SIG-M5 (cell line): ENCODE results near the gene ZNF813.

ENCODE experiments used
- DNase-seq: peaks from one replicate; lab custom pipeline; 2025; lab: John Stamatoyannopoulos, UW

ZNF813 gene

GRCh38 chr19:53520547-53521372 is 53.2 kb downstream of the ZNF813 start:
- no peak for DNase-seq

DNA sequence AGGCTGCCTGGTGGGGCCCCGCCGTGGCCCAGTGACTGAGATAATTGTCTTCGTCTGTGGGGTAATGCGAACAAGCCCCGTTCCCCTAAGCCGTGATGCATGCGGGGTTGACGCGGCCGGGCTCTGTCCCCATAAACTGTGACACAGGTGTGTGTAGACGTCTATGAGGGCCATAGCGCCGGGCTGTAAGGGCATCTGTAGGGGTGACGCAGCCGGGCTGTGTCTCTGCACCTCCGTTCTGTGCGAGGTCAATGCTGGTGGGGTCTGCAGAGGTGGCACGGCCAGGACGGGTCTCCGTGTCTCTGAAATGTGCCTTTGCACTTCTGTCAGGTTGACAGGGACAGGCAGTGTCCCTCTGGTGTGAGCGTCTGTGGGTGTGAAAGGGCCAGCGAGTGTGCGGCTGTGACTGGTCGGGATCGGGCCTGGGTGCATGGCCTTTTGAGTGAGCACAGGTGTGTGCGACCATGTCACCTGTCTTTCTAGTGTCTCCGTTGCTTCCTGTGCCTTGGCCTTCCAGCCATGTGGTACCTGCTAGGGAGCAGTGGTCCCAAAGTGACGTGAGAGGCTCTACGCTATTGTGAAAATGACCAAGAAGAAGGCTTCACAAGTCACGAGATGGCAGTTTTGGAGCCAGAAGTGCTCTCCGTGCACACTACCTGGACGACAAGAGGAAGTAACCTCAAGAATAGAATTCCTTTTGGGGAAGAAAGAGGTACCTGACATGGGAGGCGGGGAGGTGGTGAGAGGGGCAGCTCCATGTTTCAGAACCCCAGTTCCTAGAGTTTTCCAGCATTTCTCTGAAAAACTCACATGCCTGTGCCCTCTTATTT is 54.1 kb downstream of the ZNF813 start:
- no peak for DNase-seq

DNA sequence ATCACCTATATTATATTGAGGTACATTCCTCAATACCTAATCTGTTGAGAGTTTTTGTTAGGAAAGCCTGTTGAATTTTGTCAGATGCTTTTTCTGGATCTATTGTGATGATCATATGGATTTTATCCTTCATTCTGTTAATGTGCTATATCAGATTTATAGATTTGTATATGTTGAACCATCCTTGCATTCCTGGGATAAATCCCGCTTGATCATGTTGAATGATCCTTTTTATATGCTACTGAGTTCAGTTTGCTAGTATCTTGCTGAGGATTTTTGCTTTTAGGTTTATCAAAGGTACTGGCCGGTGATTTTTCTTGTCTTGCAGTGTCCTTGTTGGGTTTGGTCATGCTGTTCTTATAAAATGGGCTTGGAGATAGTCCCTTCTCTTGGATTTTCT is 58.4 kb downstream of the ZNF813 start:
- no peak for DNase-seq

- no peak for DNase-seq
Observed at GRCh38 chr19:53530622-53531021, 63.1 kb downstream of the ZNF813 start.

DNA sequence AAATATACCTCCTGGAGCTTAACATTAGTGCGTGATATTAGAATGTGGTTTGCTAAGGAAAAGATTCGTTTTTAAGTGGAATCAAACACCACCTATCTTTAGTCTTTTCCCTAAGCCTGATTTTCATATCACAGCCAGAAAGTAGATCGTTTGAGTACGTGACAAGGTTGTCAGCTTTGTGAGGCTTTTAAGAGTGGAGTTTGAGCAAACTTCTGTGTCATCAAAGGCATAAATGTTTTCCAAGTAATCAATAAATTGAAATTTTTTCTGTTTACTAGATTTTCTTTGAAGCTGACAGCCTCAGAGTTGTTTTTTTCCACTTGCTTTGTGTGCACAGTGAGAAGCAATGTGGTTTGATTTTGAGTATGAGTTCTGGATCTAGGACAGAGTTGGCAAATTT is 63.9 kb downstream of the ZNF813 start:
- no peak for DNase-seq

DNA sequence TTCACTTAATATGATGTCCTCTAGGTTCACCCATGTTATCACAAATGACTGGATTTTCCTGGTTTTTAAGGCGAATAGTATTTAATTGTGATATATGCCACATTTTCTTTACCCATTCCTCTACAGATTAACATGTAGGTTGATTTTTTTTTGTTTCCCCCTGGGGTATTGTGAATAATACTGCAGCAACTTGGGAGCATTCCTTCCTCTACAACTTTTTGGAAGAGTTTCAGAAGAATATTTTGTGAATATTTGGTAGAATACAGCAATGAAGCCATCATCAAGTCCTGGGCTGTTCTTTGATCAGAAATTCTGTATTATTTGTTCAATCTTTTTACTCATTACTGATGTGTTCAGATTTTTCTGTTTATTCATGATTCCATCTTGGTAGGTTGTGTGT is 64.8 kb downstream of the ZNF813 start:
- no peak for DNase-seq

DNA sequence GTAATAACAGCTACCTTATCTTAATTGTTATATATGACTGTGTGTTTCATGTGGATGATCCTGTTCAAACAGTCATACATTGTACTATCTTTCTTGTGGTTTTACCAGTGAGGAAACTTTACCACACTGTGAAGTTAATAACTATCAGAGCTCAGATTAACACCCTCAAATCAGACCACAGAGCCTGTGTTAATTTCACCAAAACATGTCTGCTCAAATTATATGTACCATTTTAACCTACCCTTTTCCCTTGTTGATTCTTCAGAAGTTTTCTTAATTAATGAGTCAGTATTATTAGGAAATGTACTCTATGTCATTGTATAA is 68.7 kb downstream of the ZNF813 start:
- DNase-seq: no peak

DNA sequence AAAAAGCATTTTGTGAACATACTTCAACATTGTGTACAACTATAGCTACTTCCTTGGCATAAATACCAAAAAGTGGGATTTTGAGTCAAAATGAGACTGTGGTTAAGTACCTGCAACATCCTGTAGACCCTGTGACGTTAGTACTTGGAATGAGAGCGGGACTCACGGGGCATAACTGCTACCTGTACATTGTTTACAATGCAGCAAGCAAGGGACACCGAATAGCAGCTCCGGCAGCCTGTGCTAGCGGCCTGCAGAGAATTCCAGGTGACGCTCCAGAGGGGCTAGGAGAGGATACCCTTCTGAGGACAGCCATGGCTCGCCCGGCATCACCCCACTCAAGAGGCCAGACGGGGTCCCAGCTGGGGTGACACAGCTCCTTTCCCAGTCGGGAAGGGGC is 69.6 kb downstream of the ZNF813 start:
- DNase-seq: no peak

DNA sequence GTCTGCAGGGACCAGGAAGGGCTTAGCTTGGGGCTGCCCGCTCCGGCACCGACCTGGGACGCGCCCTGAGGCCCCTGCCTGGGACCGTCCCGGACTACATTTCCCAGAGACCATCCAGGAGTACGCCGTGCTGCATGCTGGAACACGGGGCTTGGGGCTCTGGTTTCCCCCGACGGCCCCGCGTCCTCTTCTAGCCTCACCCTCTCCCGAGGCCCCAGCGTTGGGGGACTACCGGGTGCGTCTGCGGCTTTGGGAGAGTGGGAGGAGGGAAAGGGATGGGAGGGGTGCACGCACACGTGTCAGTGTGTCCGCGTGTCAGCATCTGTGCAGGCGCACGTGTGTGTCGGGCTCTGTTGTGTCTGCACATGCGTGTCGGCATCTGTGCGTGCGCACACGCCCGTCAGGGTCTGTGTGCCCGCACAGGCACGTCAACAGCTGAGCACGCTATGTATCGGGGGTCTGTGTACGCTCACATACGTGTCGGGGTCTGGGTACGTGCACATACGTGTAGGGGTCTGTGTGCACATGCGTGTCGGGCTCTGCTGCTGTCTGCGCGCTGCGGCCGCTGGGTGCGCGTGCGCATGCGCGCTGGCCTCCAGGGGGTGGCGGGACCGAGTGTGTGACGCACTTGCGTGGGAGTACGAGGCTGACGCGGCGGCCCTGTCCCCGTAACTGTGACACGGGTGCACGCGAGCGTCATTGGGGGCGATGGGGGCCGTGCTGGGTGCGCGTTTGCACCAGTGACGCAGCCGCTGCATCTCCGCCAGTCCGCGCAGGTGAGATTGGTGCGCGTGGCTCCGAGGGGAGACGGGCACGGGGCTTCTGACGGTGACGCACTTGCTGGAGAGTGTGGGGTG is 70.2 kb downstream of the ZNF813 start, which contains the start of gene ZNF331:
TSS of gene ZNF331 (plus strand) at position 625 of the 857 bp plus-strand sequence. CDS start 31,232 bp downstream, outside the sequence.
- DNase-seq: no peak

DNA sequence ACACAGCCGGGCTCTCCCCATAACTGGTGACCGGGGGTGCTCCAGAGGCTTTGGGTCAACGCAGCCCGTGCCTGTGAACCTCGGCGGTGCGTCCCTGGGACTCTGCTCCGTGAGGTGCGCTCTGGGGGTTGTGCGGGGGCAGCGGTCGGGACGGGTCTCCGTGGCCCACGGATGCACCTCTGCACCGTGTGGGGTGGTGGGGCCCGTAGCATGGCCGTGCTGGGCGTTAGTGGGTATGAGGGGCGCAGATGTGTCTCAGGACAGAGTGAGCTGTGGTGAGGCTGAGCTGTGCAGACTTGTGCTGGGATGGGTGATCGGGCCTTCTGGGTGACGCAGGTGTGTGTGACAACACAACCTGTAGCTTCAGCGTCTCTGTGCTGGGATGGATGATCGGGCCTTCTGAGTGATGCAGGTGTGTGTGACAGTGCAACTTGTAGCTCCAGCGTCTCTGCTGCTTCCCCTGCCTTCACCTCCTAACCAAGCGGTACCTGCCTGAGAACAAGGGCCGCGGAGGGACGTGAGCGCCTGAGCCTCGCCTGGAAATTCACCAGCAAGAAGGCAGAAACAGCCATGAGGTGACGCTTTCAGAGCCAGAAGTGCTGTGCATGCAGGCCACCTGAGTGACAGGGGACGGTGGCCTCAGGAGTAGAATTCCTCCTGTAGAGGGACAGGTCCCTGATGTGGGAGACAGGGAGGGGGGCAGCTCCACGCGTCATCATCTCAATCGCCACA is 71.0 kb downstream of the ZNF813 start:
- DNase-seq: no peak

- DNase-seq: no peak
Observed at GRCh38 chr19:53540091-53540490, 72.6 kb downstream of the ZNF813 start.

GRCh38 chr19:53541971-53542370 is 74.4 kb downstream of the ZNF813 start:
- DNase-seq: no peak

DNA sequence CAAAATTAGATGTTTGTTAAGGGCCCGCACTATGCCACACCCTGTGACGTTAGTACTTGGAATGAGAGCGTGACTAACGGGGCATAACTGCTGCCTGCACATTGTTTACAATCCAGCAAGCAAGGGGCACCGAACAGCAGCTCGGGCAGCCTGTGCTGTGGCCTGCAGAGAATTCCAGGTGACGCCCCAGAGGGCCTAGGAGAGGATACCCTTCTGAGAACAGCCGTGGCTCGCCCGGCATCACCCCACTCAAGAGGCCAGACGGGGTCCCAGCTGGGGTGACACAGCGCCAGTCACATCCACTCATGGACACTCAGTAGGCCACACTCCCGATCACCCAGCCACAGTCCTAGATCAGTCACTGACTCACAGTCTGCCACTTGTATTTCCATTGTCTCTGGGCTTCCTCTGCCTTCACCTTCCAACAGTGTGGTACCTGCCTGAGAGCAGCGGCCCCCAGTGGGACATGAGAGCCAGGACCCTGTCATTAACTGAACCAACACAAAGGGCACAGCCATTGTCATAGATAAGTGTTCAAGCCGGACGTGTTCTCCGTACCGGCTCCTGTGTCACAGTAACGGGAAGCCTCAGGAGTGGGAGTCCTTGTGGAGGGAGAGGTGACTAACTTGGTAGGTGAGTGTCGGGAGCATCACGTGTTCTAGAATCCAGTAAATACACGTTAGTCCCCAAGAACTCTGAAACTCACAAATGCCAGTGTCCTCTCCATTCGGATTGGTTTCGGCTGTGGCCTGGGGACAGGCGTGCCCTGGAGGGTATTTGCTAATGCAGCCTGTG is 77.9 kb downstream of the ZNF813 start:
- no peak for DNase-seq
